ENCODE results near the gene RAB3GAP1. TPM values are rescaled to one million over a fixed set of nuclear protein-coding genes. Genes with fewer than 3 reads are reported as not detected.

RAB3GAP1 gene
- total and polyA plus RNA-seq, 2 of the 4 experiments (the other 2 are of a cell fraction), result 21.2 to 65.8 TPM

DNA sequence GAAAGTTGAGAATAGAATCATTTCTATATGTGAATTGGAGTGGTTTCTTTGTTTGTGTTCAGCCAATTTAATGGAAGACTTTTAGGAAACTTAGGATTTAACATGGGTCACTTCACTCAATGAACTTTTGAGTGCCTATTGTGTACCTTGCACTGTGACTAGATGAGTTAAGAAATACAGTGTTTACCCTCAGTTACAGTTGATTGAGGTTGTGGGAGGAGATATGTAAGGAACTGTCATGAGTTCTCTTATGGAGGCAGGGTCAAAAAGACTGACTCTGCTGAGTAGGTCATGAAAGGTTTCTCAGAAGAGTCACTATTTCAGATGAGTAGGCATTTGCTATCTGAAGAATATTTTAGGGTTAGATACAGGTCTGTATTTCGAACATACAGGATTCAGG, 98.6 kb downstream of the RAB3GAP1 start:
- Histone ChIP-seq H3K4me1 (ENCODE audit: control insufficient read depth, insufficient read depth, low read length) (no peaks in the 10 kb centered on the region), H3K36me3 (ENCODE audit: control insufficient read depth, insufficient read depth, low read length) (peaks cover 18% of the 10 kb centered on the region)

More for the DNA sequence above, 98.6 kb downstream of the RAB3GAP1 start:
- Histone ChIP-seq H3K23ac (ENCODE audit: low read depth, low read length) (no peak overlapping the region), H3K56ac (ENCODE audit: extremely low read depth, insufficient read depth, low read length) (no peak overlapping the region), H4K20me1 (ENCODE audit: insufficient read depth, low read length) (no peaks in the 10 kb centered on the region), H3K79me1 (ENCODE audit: low read depth in 1 of 2, low read length in 2 of 2) (peaks cover 7 to 11% of the 10 kb centered on the region in 2 experiments; a peak in 3 of 4 replicates), H4K8ac (ENCODE audit: low read depth in 2 of 2, low read length in 2 of 2) (no peak overlapping the region), H3K14ac (replicated peaks; ENCODE audit: low read depth, low read length) (no peak overlapping the region), H4K91ac (ENCODE audit: insufficient read depth, low read depth, low read length) (no peak overlapping the region), H2BK15ac (ENCODE audit: low read depth, low read length) (no peak overlapping the region), H2AK5ac (ENCODE audit: low read depth, low read length) (no peak overlapping the region), H2BK120ac (ENCODE audit: low read depth, low read length) (no peak overlapping the region), H3K9me1 (ENCODE audit: insufficient read depth, low read length) (no peaks in the 10 kb centered on the region; the same call in 1 of the 2 replicates), H3K9ac (ENCODE audit: low read depth, low read length) (no peak overlapping the region), H3K9me3 (ENCODE audit: control insufficient read depth, insufficient read depth, low read length) (no peaks in the 10 kb centered on the region), H3K18ac (ENCODE audit: low read depth, low read length) (no peak overlapping the region), H2AFZ (replicated peaks; ENCODE audit: low read length, poor library complexity) (no peak overlapping the region), H2BK20ac (ENCODE audit: low read depth, low read length) (no peak overlapping the region), H4K5ac (ENCODE audit: low read depth, low read length) (no peak overlapping the region), H2BK5ac (ENCODE audit: low read depth, low read length, poor library complexity, severe bottlenecking) (no peak overlapping the region), H3K27me3 (ENCODE audit: control insufficient read depth, insufficient read depth, low read length) (no peaks in the 10 kb centered on the region), H2AK9ac (replicated peaks; ENCODE audit: low read depth, low read length, poor library complexity) (no peak overlapping the region), H3K27ac (ENCODE audit: insufficient read depth, low read length) (no peak overlapping the region), H3K4me2 (ENCODE audit: low read depth, low read length) (no peak overlapping the region), H3K4ac (ENCODE audit: low read depth, low read length) (no peak overlapping the region), H3K4me3 (ENCODE audit: insufficient read depth, low read depth, low read length) (no peak overlapping the region)
- dilution Hi-C loops (cut with HindIII; ENCODE audit: low sequenced_read_pairs, unreplicated experiment), result no loop called here
- no peak for ATAC-seq (ENCODE audit: low read depth)
- WGBS, 2 experiments (ENCODE audit: extremely low coverage in 2 of 2, insufficient read length in 1 of 2), result 100% methylated on average over 1 of the region's 1 CpG; no CpG with 5 or more reads in 1 of the 2 experiments
- CTCF ChIA-PET, result no interaction called here
- no TSS peak for BruUV-seq (replicated peaks)
- in situ Hi-C loops (cut with MboI; ENCODE audit: low sequenced_read_pairs), result no loop called here
- intact Hi-C loops (cut with micrococcal nuclease), result loop anchor here (5.0 kb wide), 1 partner anchor 48 kb away; no protein-coding TSS in a partner anchor
- DNase-seq, result no peak
- TF ChIP-seq RFX5 (IDR thresholded peaks at IDR 0.05; ENCODE audit: low read depth, low read length), result no peak
- no peak for TF ChIP-seq RCOR1 (IDR thresholded peaks at IDR 0.05; ENCODE audit: insufficient replicate concordance, low read length)
- POLR2A ChIA-PET (ENCODE audit: unreplicated experiment), result no interaction called here
